ENCODE measurements around the gene TNNI2.

GRCh38 chr11:1884303-1884700 is 45.5 kb downstream of the TNNI2 start:
- TF ChIP-seq TAF1 (IDR thresholded peaks at IDR 0.05; ENCODE audit: low read depth, low read length) (no peak), POLR2AphosphoS5 (IDR thresholded peaks at IDR 0.05; ENCODE audit: low read depth, low read length) (0 out of 2 replicates have a peak, but pooled peaks have one; percentile 10), POLR2A (IDR thresholded peaks at IDR 0.05; ENCODE audit: low read depth, low read length) (no peak), SPI1 (IDR thresholded peaks at IDR 0.05; ENCODE audit: low read depth, low read length) (no peak), PAX5 (IDR thresholded peaks at IDR 0.05; ENCODE audit: insufficient read depth, low read length, severe bottlenecking) (no peak), POU2F2 (IDR thresholded peaks at IDR 0.05; ENCODE audit: low read depth, low read length) (no peak)

All from GM12891 (cell line).